Right lobe of liver (tissue), 6 donors: ENCODE results near the gene NUAK1. TPM values are rescaled to one million over a fixed set of nuclear protein-coding genes. Genes with fewer than 3 reads are reported as not detected.

Experiments
- ATAC-seq, 4 donors: fragments of 200-7000 bp; cut with Tn5 transposase; one replicate each; pipeline ENCODE4 v1.9.1; 2020; ENCODE audit warnings: mild to moderate bottlenecking in 4 of 4, moderate library complexity in 4 of 4
- DNase-seq, 3 donors: peaks; one replicate each; pipeline ENCODE4 v3.0.0-alpha.2; 2020
- H3K27ac ChIP-seq, 3 donors: fragments of 200-600 bp; one replicate each; pipeline ENCODE4 v1.8.0; 2022
- H3K27me3 ChIP-seq, 2 donors: fragments of 200-600 bp; one replicate each; pipeline ENCODE4 v1.8.0; 2022
- H3K36me3 ChIP-seq, 4 donors: fragments of 200-600 bp; sonication (generic) in 1 of 4; one replicate each; pipeline versions ENCODE4 v1.5.1 to v1.8.0; 2017 to 2022; ENCODE audit warnings: control low read depth in 1 of 4
- H3K4me1 ChIP-seq, 4 donors: fragments of 200-600 bp; sonication (generic) in 1 of 4; one replicate each; pipeline versions ENCODE4 v1.5.1 to v1.8.0; 2017 to 2022; ENCODE audit warnings: control low read depth in 1 of 4
- H3K4me3 ChIP-seq, 3 donors: fragments of 200-600 bp; one replicate each; pipeline ENCODE4 v1.8.0; 2022
- H3K9me3 ChIP-seq, 4 donors: fragments of 200-600 bp; sonication (generic) in 1 of 4; one replicate each; pipeline versions ENCODE4 v1.5.1 to v1.8.0; 2017 to 2022; ENCODE audit warnings: control low read depth in 1 of 4
- POLR2A ChIP-seq: fragments of 450-650 bp; IDR thresholded peaks from one replicate; pipeline ENCODE4 v1.6.1; 2017; ENCODE audit warnings: antibody characterized with exemption, mild to moderate bottlenecking
- WGBS: methylation state at CpG from one replicate; pipeline ENCODE4 v1.1.6; 2018; ENCODE audit warnings: low coverage, low lambda C conversion rate; ENCODE audit not compliant: insufficient coverage; ENCODE audit errors: missing lambda C conversion rate; 5-methylcytosine and 5-hydroxymethylcytosine counted together
- intact Hi-C, 2 donors: fragments of 100-400 bp; cut with DNase I; formaldehyde crosslinking; loops; one replicate each; pipeline versions ENCODE4 v1.11.2 to v1.14.1; 2022
- total RNA-seq, 6 experiments: library from RNA; depleted of rRNA in 2 of 6; stranded (reverse); fragments of >200 nt in 2 of 6; fragmentation: NEBNext Ultra II Directional in 3 of 6; extraction: Animal tissue kit (Norgen Biotek cat#: 25700) in 3 of 6; gene quantifications; one replicate each; pipeline versions ENCODE4 v1.1.0 to v1.2.4, GENCODE V29; 2016 to 2023
- TF ChIP-seq, protein P1 (sequence below), 4 donors: fragments of 200-600 bp in 3 of 4; fragments of 450-650 bp in 1 of 4; IDR thresholded peaks; one replicate each; pipeline versions ENCODE4 v1.5.1 to v1.8.0; 2016 to 2022; ENCODE audit warnings: antibody characterized with exemption in 4 of 4, mild to moderate bottlenecking in 2 of 4
- donor health status: DM: no; HTN: yes; CAD: no.
- donor health status: DM: no; HTN: no; CAD: no.
- donor health status: DM: no; HTN: no; CAD: no.
- donor health status: DM: no; HTN: yes; CAD: no.
- donor health status: DM: no; HTN: yes; CAD: no.

The NUAK1 gene
- total RNA-seq, 6 experiments from 2014 or later = 2.0 to 11.0 (median 3.5) TPM

DNA sequence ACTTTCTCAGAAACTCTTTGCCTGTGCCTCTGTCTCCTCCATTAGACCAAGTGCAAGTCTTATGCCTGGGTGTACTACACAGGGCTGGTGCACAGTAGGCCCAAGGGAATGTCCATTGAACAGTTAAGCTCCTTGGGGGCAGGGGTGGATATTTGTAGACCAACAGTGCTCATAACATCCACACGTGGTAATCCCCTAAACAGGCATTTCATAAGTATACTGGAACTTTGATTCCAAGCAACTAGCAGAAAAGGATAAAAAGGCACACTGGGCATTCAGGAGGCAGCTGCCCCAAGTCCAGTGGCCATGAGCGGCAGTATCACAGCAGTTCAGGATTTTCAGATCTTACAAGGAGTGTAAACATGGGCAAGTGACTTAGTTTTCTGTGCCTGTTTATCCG is 16.8 kb downstream of the NUAK1 start:
- H3K36me3 ChIP-seq = no peaks in the 10 kb centered on the region
- ATAC-seq = peak; percentile 3 to 55 (median 38)
- intact Hi-C loops = no loop called here
- 33% methylated on average over 3 of the region's 3 CpGs for WGBS
- no peaks in the 10 kb centered on the region for H3K27me3 ChIP-seq
- no peaks in the 10 kb centered on the region for H3K9me3 ChIP-seq
- peak in 1 of 3 donors; percentile 70 for DNase-seq
- peaks cover 0 to 67% (median 25%) of the 10 kb centered on the region in 4 donors for H3K4me1 ChIP-seq
- H3K4me3 ChIP-seq = no peak overlapping the region
- H3K27ac ChIP-seq = peak overlapping the region; percentile 85 to 96 (median 95)
- TF ChIP-seq, protein P1, sequence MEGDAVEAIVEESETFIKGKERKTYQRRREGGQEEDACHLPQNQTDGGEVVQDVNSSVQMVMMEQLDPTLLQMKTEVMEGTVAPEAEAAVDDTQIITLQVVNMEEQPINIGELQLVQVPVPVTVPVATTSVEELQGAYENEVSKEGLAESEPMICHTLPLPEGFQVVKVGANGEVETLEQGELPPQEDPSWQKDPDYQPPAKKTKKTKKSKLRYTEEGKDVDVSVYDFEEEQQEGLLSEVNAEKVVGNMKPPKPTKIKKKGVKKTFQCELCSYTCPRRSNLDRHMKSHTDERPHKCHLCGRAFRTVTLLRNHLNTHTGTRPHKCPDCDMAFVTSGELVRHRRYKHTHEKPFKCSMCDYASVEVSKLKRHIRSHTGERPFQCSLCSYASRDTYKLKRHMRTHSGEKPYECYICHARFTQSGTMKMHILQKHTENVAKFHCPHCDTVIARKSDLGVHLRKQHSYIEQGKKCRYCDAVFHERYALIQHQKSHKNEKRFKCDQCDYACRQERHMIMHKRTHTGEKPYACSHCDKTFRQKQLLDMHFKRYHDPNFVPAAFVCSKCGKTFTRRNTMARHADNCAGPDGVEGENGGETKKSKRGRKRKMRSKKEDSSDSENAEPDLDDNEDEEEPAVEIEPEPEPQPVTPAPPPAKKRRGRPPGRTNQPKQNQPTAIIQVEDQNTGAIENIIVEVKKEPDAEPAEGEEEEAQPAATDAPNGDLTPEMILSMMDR (IDR thresholded peaks at IDR 0.05) = no peak
- TF ChIP-seq POLR2A = no peak

DNA sequence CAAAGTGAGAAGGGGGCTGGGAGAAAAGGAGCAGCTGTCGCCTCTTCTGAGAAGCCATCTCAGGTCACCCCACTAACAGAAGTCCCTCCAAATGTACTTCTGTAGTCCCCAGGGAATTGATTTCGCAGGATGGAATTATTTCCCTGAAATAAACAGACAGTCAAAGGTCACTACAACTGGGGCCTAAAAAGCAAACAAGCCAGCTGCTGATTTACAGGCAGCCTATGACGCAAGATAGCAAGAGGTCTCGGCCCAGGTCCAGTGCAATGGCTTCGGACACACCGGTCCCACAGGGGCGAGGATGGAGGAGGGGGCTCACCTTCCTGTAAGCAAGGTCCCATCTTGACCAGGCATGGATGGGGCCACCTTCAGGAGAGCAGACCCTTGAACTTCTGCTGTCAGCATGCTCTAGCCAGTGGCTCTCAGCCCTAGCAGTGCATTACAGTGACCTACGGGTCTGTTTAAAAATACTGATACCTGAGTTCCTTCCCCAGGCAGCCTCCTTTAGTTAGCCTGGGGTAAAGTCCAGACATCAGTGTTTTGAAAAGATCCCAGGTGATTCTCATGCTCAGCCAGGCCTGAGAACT is 18.1 kb downstream of the NUAK1 start:
- Histone ChIP-seq H3K27ac (peak overlapping the region; percentile 85 to 96 (median 95)), H3K9me3 (no peaks in the 10 kb centered on the region), H3K4me3 (peak overlapping the region in 1 of 3 donors; percentile 11), H3K27me3 (no peaks in the 10 kb centered on the region), H3K36me3 (no peaks in the 10 kb centered on the region), H3K4me1 (peaks cover 0 to 58% (median 23%) of the 10 kb centered on the region in 4 donors)
- ATAC-seq = peak; percentile 78 to 90 (median 84)
- 15% methylated on average over 3 of the region's 8 CpGs for WGBS
- TF ChIP-seq, protein P1 (IDR thresholded peaks at IDR 0.05) = no peak
- TF ChIP-seq POLR2A = no peak
- peak; percentile 76 to 89 (median 87) for DNase-seq
- intact Hi-C loops = no loop called here

DNA sequence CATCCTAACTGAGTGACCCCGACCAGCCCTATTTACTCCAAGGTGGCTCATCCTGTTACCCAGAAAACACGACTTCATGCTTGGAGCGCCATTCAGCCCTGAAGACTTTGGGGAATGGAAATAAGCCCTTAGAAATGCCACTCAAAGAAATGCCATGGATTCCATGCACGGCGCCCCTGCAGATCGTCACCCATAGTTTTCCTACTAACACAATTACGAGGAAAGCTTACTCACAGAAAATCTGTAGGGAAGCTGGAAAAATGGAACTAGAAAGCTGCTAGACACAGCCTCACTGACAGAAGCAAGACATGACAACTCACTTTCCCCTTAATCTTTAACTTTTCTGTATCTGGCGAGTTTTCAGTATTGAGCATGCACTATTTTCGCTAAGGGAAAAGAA is 19.5 kb downstream of the NUAK1 start:
- H3K27me3 ChIP-seq = no peaks in the 10 kb centered on the region
- peaks cover 0 to 65% (median 26%) of the 10 kb centered on the region in 4 donors for H3K4me1 ChIP-seq
- ATAC-seq = no peak
- no peak for DNase-seq
- peak overlapping the region; percentile 85 to 96 (median 95) for H3K27ac ChIP-seq
- TF ChIP-seq POLR2A = no peak
- TF ChIP-seq, protein P1 (IDR thresholded peaks at IDR 0.05) = no peak
- no peak overlapping the region for H3K4me3 ChIP-seq
- WGBS = 37% methylated on average over 9 of the region's 9 CpGs
- intact Hi-C loops = no loop called here
- H3K36me3 ChIP-seq = no peaks in the 10 kb centered on the region
- no peaks in the 10 kb centered on the region for H3K9me3 ChIP-seq

DNA sequence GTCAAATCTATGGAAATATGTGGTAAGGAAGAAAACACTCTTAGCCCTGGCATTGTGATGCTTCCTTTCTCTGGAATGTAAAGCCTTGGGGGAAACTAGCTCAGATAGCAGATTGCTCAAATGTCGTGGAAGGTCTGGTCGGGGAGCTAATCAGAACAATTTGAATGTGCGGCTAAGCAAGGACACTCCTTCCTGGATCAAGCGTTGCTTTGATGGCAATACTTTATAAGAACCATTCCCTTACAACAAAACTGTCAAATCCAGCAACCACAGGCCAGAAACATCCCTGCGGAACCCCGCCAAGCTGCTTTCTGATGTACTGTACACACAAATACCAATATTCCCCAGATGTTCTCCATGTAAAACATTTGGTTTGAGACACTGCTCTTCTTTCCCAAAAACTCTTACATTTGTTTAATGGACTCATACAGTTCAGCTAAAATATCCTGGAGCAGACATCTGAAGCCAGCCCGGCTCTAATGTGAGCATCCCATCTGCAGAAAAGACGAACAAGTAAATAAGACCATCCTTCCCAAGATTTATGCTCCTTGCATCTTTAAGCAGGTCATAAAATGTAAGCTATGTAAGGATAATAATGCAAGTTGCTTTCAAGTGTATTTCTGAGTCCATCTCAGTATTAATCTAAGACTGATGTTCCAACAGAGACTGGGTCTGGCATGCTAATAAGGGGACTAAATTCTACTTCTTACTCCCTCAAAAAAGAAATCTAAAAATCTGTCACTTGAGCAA is 20.2 kb downstream of the NUAK1 start:
- 89% methylated on average over 2 of the region's 8 CpGs for WGBS
- peaks cover 0 to 69% (median 30%) of the 10 kb centered on the region in 4 donors for H3K4me1 ChIP-seq
- intact Hi-C loops = no loop called here

More for the DNA sequence above, 20.2 kb downstream of the NUAK1 start:
- DNase-seq (no peak), ATAC-seq (no peak)
- Histone ChIP-seq H3K4me3 (no peak overlapping the region), H3K27me3 (no peaks in the 10 kb centered on the region), H3K36me3 (no peaks in the 10 kb centered on the region), H3K27ac (peak overlapping the region; percentile 85 to 96 (median 95)), H3K9me3 (no peaks in the 10 kb centered on the region)
- TF ChIP-seq, protein P1 (IDR thresholded peaks at IDR 0.05) = no peak
- no peak for TF ChIP-seq POLR2A
